Mesenchymal stem cell (in vitro differentiated cells and primary cell): Measurements from ENCODE around the gene GMPPB.
"Not testable (repeated sequence)": the region's sequence is repeated elsewhere in the genome, so short reads cannot be mapped to it uniquely, and the experiment has no call there.

ENCODE experiments used
- DNase-seq: peaks from one replicate; pipeline ENCODE4 v3.0.0-alpha.2; 2013
- H2AFZ ChIP-seq: one replicate; pipeline ENCODE4 v1.6.1; 2013; ENCODE audit warnings: low read depth, mild to moderate bottlenecking, control low read depth, inconsistent platforms, low read length, moderate library complexity
- H2AK5ac ChIP-seq: 2 replicates; pipeline ENCODE4 v1.6.1; 2013; ENCODE audit warnings: low read length, moderate library complexity, mild to moderate bottlenecking, inconsistent platforms; ENCODE audit not compliant: severe bottlenecking
- H2BK120ac ChIP-seq: one replicate; pipeline ENCODE4 v1.6.1; 2013; ENCODE audit warnings: low read depth, mild to moderate bottlenecking, inconsistent platforms, low read length, moderate library complexity
- H2BK12ac ChIP-seq, 2 experiments: one replicate each; pipeline ENCODE4 v1.6.1; 2013; ENCODE audit warnings: inconsistent platforms in 2 of 2, low read length in 2 of 2, mild to moderate bottlenecking in 2 of 2, moderate library complexity in 2 of 2, control low read depth in 1 of 2
- H2BK15ac ChIP-seq: one replicate; pipeline ENCODE4 v1.6.1; 2013; ENCODE audit warnings: mild to moderate bottlenecking, low read depth, inconsistent platforms; ENCODE audit not compliant: poor library complexity, severe bottlenecking
- H2BK5ac ChIP-seq: 2 replicates; pipeline ENCODE4 v1.6.1; 2013; ENCODE audit warnings: low read depth, mild to moderate bottlenecking, low read length, control low read depth, inconsistent platforms; ENCODE audit not compliant: poor library complexity, severe bottlenecking
- H3K14ac ChIP-seq, 2 experiments: one replicate each; pipeline ENCODE4 v1.6.1; 2013; ENCODE audit warnings: inconsistent platforms in 2 of 2, low read length in 2 of 2, control low read depth in 1 of 2, mild to moderate bottlenecking in 1 of 2, moderate library complexity in 1 of 2
- H3K18ac ChIP-seq, 2 experiments: one replicate each; pipeline ENCODE4 v1.6.1; 2013; ENCODE audit warnings: inconsistent platforms in 2 of 2, low read length in 2 of 2, control low read depth in 1 of 2, low read depth in 1 of 2, mild to moderate bottlenecking in 1 of 2
- H3K23ac ChIP-seq, 2 experiments: one replicate each; pipeline ENCODE4 v1.6.1; 2013; ENCODE audit warnings: inconsistent platforms in 2 of 2, low read length in 2 of 2, mild to moderate bottlenecking in 2 of 2, moderate library complexity in 2 of 2, control low read depth in 1 of 2
- H3K27ac ChIP-seq: 2 replicates; pipeline ENCODE4 v1.5.1; 2013; ENCODE audit warnings: mild to moderate bottlenecking, moderate library complexity, low read length, control low read depth, inconsistent platforms; ENCODE audit not compliant: poor library complexity, severe bottlenecking
- H3K27me3 ChIP-seq, 2 experiments: 2 replicates each; pipeline versions ENCODE4 v1.6.1 to v1.7.0; 2013; ENCODE audit warnings: low read length in 2 of 2, mild to moderate bottlenecking in 2 of 2, moderate library complexity in 2 of 2, control low read depth in 1 of 2, inconsistent platforms in 1 of 2; ENCODE audit not compliant: control insufficient read depth in 1 of 2, insufficient read depth in 1 of 2
- H3K36me3 ChIP-seq, 2 experiments: 2 replicates each; pipeline versions ENCODE4 v1.6.1 to v1.7.0; 2013; ENCODE audit warnings: low read length in 2 of 2, control low read depth in 1 of 2, inconsistent platforms in 1 of 2, low read depth in 1 of 2, mild to moderate bottlenecking in 1 of 2; ENCODE audit not compliant: insufficient read depth in 2 of 2, control insufficient read depth in 1 of 2
- H3K4ac ChIP-seq, 2 experiments: one replicate each; pipeline ENCODE4 v1.6.1; 2013; ENCODE audit warnings: inconsistent platforms in 2 of 2, low read length in 2 of 2, mild to moderate bottlenecking in 2 of 2, moderate library complexity in 2 of 2, control low read depth in 1 of 2, low read depth in 1 of 2
- H3K4me1 ChIP-seq: 2 replicates; pipeline ENCODE4 v1.6.1; 2013; ENCODE audit warnings: low read depth, low read length, control low read depth; ENCODE audit not compliant: control insufficient read depth, insufficient read depth
- H3K4me2 ChIP-seq: 2 replicates; pipeline ENCODE4 v1.6.1; 2013; ENCODE audit warnings: low read length, mild to moderate bottlenecking, inconsistent platforms; ENCODE audit not compliant: poor library complexity, severe bottlenecking
- H3K4me3 ChIP-seq, 2 experiments: 2 replicates each; pipeline versions ENCODE4 v1.5.1 to v1.7.0; 2013; ENCODE audit warnings: low read length in 2 of 2, mild to moderate bottlenecking in 2 of 2, control low read depth in 1 of 2, low read depth in 1 of 2; ENCODE audit not compliant: insufficient read depth in 1 of 2
- H3K79me1 ChIP-seq: replicated peaks from 2 replicates; pipeline ENCODE4 v1.6.1; 2013; ENCODE audit warnings: mild to moderate bottlenecking, control low read depth, low read length, inconsistent platforms; ENCODE audit not compliant: poor library complexity, severe bottlenecking
- H3K9ac ChIP-seq: 2 replicates; pipeline ENCODE4 v1.7.0; 2013; ENCODE audit warnings: mild to moderate bottlenecking, low read length, moderate library complexity
- H3K9me3 ChIP-seq: 2 replicates; pipeline ENCODE4 v1.7.0; 2013; ENCODE audit warnings: mild to moderate bottlenecking, low read length; ENCODE audit not compliant: control insufficient read depth
- H4K8ac ChIP-seq: one replicate; pipeline ENCODE4 v1.6.1; 2013; ENCODE audit warnings: inconsistent platforms, mild to moderate bottlenecking, low read length, moderate library complexity
- H4K91ac ChIP-seq: one replicate; pipeline ENCODE4 v1.6.1; 2013; ENCODE audit warnings: mild to moderate bottlenecking, low read length, inconsistent platforms
- WGBS: methylation state at CpG from one replicate; pipeline ENCODE4 v1.1.7; 2013; ENCODE audit warnings: mixed read lengths; 5-methylcytosine and 5-hydroxymethylcytosine counted together

The GMPPB gene

GRCh38 chr3:49686769-49687423, 36.9 kb downstream of the GMPPB start:
- not testable (repeated sequence) for H2AFZ ChIP-seq, H2BK12ac ChIP-seq, H3K27me3 ChIP-seq, H3K9ac ChIP-seq, H3K9me3 ChIP-seq, H3K23ac ChIP-seq, H2BK5ac ChIP-seq, H2BK120ac ChIP-seq, H3K14ac ChIP-seq, H4K91ac ChIP-seq, H3K4ac ChIP-seq, H3K27ac ChIP-seq, H3K18ac ChIP-seq, H4K8ac ChIP-seq, H2BK15ac ChIP-seq, H2AK5ac ChIP-seq
- H3K79me1 ChIP-seq: peaks cover 13% of the 10 kb centered on the region
- WGBS: 15% methylated on average over 43 of the region's 44 CpGs
- H3K4me2 ChIP-seq: peak overlapping the region; percentile 63
- peaks cover 26 to 33% of the 10 kb centered on the region in 2 experiments for H3K36me3 ChIP-seq
- H3K4me3 ChIP-seq: peak overlapping the region; percentile 47 to 55
- DNase-seq: peak; percentile 60
- peaks cover 42% of the 10 kb centered on the region for H3K4me1 ChIP-seq

GRCh38 chr3:49686346-49686745, 37.4 kb downstream of the GMPPB start:
- not testable (repeated sequence) for H3K27ac ChIP-seq, H4K8ac ChIP-seq, H3K14ac ChIP-seq, H2BK15ac ChIP-seq, H3K27me3 ChIP-seq, H2BK12ac ChIP-seq, H3K23ac ChIP-seq, H3K4ac ChIP-seq, H2AK5ac ChIP-seq, H2BK5ac ChIP-seq, DNase-seq, H3K9me3 ChIP-seq, H3K9ac ChIP-seq, H3K18ac ChIP-seq, H2BK120ac ChIP-seq, H4K91ac ChIP-seq, H2AFZ ChIP-seq
- Histone ChIP-seq H3K4me1 (peaks cover 39% of the 10 kb centered on the region), H3K4me3 (peak overlapping the region; percentile 43 to 55), H3K4me2 (peak overlapping the region; percentile 39), H3K36me3 (peaks cover 31 to 36% of the 10 kb centered on the region in 2 experiments), H3K79me1 (peaks cover 13% of the 10 kb centered on the region)
- 7% methylated on average over 12 of the region's 29 CpGs for WGBS

DNA sequence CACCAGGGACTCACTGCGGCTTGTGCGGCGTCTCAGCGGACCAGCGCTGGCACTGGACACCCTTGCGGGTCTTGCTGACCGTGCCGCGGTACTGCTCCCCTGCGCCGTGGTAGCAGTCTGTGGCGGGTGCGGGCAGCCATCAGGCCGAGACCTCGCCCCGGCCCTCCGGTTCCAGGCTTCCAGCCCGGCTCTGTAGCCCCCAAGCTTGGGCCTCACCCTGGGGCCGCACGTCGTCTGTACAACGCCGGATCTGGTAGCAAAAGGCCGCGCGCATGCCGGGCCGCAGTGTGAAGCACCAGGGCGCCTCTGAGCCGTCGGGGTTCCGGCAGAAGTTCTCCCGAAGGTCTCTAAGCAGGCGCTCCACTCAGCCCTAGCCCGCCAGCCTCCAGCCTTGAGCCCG, 37.9 kb downstream of the GMPPB start:
- not testable (repeated sequence) for H3K9ac ChIP-seq, H4K8ac ChIP-seq, H3K23ac ChIP-seq, H3K4me2 ChIP-seq, H2BK5ac ChIP-seq, H2AK5ac ChIP-seq, DNase-seq, H2BK120ac ChIP-seq, H2BK12ac ChIP-seq, H3K4ac ChIP-seq, H3K14ac ChIP-seq, H4K91ac ChIP-seq, H3K18ac ChIP-seq, H2BK15ac ChIP-seq, H3K4me3 ChIP-seq, H3K27me3 ChIP-seq, H3K9me3 ChIP-seq, H3K27ac ChIP-seq, H2AFZ ChIP-seq
- Histone ChIP-seq H3K36me3 (peaks cover 36 to 40% of the 10 kb centered on the region in 2 experiments), H3K4me1 (peaks cover 36% of the 10 kb centered on the region), H3K79me1 (peaks cover 12% of the 10 kb centered on the region)
- 40% methylated on average over 30 of the region's 36 CpGs for WGBS

DNA sequence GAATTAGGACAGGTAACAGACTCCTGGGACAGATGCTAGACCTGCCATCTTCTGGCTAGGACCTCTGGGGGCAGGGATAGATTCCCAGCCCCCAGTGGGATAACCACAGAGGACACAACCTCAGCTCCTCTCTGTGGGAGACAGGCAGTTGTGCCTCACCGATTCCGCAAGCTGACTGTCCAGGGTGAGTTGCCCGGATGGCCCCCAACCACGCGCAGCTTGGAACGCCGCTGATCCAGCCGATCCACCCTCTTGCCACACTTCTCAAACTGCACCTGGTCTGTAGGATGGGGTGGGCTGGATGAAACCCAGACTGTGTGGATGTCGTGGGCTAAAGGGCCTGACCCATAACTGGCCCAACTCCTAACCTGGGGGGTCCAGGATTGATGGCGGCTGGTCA, 38.6 kb downstream of the GMPPB start:
- DNase-seq, H2BK12ac ChIP-seq, H4K91ac ChIP-seq, H3K4me2 ChIP-seq, H3K9ac ChIP-seq, H3K27me3 ChIP-seq, H3K9me3 ChIP-seq, H3K18ac ChIP-seq, H3K4me3 ChIP-seq, H3K14ac ChIP-seq, H4K8ac ChIP-seq, H2BK5ac ChIP-seq, H3K27ac ChIP-seq, H2AFZ ChIP-seq, H2BK120ac ChIP-seq, H2AK5ac ChIP-seq, H3K4ac ChIP-seq, H2BK15ac ChIP-seq, H3K23ac ChIP-seq: not testable (repeated sequence)
- Histone ChIP-seq H3K79me1 (peaks cover 12% of the 10 kb centered on the region), H3K36me3 (peaks cover 44 to 48% of the 10 kb centered on the region in 2 experiments), H3K4me1 (peaks cover 31% of the 10 kb centered on the region)
- WGBS: 100% methylated on average over 2 of the region's 10 CpGs
